ENCODE data around the gene S100PBP. TPM values are rescaled to one million over a fixed set of nuclear protein-coding genes. Genes with fewer than 3 reads are reported as not detected.

S100PBP gene
- total RNA-seq: 10 to 100 TPM; 34.8 to 35.6 TPM

DNA sequence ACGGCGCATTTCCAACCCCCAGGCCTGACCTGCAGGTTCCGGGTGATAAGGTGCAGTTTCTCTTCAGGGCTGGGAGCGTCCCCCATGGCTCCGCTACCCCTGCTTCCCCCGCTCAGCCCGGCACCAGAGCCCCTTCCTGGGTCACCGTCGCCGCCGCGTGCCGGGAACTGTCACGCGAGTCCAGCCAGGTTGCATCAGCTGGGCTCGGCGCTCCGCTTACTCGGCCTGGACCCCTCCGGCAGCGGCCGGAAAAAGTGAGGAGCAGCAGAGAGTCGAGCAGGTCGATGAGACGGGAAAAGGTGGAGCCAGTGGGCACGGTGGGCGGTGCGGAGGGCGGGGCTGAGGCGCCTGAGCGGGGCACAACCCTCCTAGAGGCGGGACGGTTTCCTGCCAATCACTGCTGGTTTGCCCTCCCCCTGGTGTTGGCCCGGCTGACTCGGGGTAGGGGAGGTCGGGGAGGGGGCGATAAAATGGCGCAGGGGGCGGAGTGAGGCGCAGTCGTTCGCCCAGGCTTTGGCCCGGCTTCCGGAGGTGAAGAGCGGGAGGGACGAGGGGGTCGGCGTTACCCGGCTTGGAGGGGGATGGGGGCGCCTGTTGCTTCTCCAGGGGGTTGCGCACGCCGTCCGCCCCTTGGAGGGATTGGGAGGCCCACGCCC lies at the start of gene S100PBP, which contains the start of gene YARS1:
Gene S100PBP, plus strand, starts transcription at position 495 of the 656 bp plus-strand sequence. CDS start 8,447 bp downstream, outside the sequence.
Gene YARS1, minus strand, starts transcription at position 200 of the 656 bp plus-strand sequence. Its CDS starts 114 bp downstream, at position 86.
- CTCF ChIA-PET: interaction anchor here (0.6 to 1.2 kb wide), 3 partner anchors 10 to 603 kb away, joined by 3 read pairs; no protein-coding TSS in a partner anchor
- POLR2A ChIA-PET: interaction anchor here (0.6 kb wide), 2 partner anchors 164 to 547 kb away, joined by 3 to 6 read pairs; no protein-coding TSS in a partner anchor

- ChIA-PET POLR2A (interaction anchor here (0.6 kb wide), 1 partner anchor 56 kb away, joined by 8 read pairs; no protein-coding TSS in a partner anchor), CTCF (interaction anchor here (0.8 to 1.8 kb wide), 3 partner anchors 14 to 56 kb away, joined by 3 to 8 read pairs (median 5); no protein-coding TSS in a partner anchor)
These were observed 49.2 kb upstream of the S100PBP start for GRCh38 chr1:32768110-32768850.

DNA sequence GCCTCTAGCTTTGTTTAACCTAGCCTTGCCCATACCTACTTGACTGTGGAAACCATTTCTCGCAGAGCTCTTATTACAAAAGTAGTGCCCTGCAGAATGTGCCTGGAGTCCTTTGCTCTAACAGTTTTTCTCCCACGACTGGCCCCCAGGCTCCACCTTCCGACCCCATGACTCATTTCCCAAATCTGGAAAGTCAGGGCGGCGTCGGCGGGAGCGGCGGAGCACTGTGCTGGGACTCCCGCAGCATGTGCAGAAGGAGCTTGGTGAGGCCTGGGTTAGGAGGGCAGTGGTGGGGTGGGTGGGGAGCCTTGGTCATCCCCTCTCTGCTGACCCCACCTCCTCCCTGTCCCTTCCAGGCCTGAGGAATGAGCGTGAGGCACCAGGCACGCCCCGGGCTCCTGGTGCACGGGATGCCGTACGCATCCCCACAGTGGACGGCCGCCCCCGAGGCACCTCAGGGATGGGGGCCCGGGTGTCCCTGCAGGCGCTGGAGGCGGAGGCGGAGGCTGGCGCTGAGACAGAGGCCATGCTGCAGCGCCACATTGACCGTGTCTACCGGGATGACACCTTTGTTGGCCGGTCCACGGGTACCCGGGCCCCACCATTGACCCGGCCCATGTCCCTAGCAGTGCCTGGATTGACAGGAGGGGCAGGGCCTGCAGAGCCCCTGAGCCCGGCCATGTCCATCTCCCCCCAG lies 47.8 kb upstream of the S100PBP start:
- CTCF ChIA-PET: interaction anchor here (1.8 kb wide), 1 partner anchor 57 kb away, joined by 8 read pairs; no protein-coding TSS in a partner anchor
- POLR2A ChIA-PET: no interaction called here

- CTCF ChIA-PET: no interaction called here
- POLR2A ChIA-PET: no interaction called here
These were observed 47.2 kb upstream of the S100PBP start for GRCh38 chr1:32770221-32770731.

DNA sequence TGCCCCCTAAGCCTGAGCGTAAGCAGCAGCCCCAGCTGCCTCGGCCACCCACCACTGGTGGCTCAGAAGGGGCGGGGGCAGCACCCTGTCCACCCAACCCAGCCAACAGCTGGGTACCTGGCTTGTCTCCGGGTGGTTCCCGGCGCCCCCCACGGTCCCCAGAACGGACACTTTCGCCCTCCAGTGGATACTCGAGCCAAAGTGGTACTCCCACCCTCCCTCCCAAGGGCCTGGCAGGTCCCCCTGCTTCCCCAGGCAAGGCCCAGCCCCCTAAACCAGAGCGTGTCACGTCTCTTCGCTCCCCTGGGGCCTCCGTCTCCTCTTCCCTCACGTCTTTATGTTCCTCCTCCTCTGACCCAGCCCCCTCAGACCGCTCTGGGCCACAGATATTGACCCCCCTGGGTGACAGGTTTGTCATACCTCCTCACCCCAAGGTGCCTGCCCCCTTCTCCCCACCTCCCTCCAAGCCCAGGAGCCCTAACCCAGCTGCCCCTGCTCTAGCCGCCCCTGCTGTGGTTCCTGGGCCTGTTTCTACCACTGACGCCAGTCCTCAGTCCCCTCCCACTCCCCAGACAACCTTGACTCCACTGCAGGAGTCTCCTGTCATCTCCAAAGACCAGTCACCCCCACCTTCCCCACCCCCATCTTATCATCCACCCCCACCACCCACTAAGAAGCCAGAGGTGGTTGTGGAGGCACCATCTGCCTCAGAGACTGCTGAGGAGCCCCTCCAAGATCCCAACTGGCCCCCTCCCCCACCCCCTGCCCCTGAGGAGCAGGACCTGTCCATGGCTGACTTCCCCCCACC lies 46.5 kb upstream of the S100PBP start:
- CTCF ChIA-PET: interaction anchor here (1.6 to 4.0 kb wide), 2 partner anchors 118 to 251 kb away, joined by 3 to 23 read pairs; no protein-coding TSS in a partner anchor
- POLR2A ChIA-PET: interaction anchor here (0.5 to 1.1 kb wide), 2 partner anchors 9 to 328 kb away, joined by 4 read pairs; no protein-coding TSS in a partner anchor

- POLR2A ChIA-PET: interaction anchor here (0.5 to 1.7 kb wide), 4 partner anchors 10 to 329 kb away, joined by 4 to 9 read pairs (median 6); no protein-coding TSS in a partner anchor
- CTCF ChIA-PET: interaction anchor here (0.6 to 4.7 kb wide), 11 partner anchors 9 to 947 kb away, joined by 3 to 65 read pairs (median 6); no protein-coding TSS in a partner anchor
These were observed 45.7 kb upstream of the S100PBP start for GRCh38 chr1:32771561-32772280.

- CTCF ChIA-PET: interaction anchor here (0.6 to 4.7 kb wide), 18 partner anchors 9 to 948 kb away, joined by 3 to 65 read pairs (median 4); no protein-coding TSS in a partner anchor
- POLR2A ChIA-PET: interaction anchor here (0.6 to 1.7 kb wide), 4 partner anchors 11 to 60 kb away, joined by 4 to 9 read pairs (median 7); no protein-coding TSS in a partner anchor
These were observed 45.0 kb upstream of the S100PBP start for GRCh38 chr1:32772281-32773017.

DNA sequence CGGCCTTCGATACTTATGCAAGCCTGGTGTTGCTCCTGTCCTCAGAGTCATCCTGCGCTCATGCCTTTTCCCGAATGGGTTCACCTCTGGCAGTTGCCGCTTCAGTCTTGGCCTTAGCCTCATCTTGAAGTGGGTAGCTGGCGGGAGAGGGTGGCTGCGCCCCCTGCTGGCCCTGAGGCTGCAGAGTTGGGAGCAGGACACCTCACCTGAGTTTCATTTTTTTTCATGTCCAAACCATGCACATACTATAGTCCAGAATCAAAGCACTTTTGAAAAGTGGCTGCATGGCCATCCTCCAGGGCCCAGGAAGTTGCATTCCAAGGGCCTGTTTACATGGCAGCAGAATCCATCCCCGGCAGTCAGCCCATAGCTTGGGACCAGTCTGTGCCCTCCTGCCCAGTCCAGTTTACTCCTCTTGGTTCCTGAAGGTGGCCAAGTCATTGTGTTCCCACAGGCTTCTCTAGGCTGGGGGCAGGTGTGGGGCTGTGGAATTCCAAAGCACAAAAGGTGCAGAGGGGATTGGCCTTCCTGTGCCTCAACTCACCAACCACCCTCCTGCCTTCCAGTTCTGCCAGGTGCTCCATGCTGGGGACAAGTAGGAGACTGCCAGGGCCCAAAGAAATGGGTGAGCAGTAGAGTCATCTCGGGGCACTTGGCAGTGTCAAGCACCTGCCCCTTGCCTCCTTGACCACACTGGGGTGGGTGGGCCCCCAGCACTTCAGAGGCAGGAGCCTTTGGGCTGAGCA lies 44.3 kb upstream of the S100PBP start:
- POLR2A ChIA-PET: interaction anchor here (0.8 to 1.7 kb wide), 3 partner anchors 12 to 61 kb away, joined by 4 to 7 read pairs (median 7); no protein-coding TSS in a partner anchor
- CTCF ChIA-PET: interaction anchor here (0.6 to 4.7 kb wide), 24 partner anchors 8 to 373 kb away, joined by 3 to 65 read pairs (median 4); no protein-coding TSS in a partner anchor

DNA sequence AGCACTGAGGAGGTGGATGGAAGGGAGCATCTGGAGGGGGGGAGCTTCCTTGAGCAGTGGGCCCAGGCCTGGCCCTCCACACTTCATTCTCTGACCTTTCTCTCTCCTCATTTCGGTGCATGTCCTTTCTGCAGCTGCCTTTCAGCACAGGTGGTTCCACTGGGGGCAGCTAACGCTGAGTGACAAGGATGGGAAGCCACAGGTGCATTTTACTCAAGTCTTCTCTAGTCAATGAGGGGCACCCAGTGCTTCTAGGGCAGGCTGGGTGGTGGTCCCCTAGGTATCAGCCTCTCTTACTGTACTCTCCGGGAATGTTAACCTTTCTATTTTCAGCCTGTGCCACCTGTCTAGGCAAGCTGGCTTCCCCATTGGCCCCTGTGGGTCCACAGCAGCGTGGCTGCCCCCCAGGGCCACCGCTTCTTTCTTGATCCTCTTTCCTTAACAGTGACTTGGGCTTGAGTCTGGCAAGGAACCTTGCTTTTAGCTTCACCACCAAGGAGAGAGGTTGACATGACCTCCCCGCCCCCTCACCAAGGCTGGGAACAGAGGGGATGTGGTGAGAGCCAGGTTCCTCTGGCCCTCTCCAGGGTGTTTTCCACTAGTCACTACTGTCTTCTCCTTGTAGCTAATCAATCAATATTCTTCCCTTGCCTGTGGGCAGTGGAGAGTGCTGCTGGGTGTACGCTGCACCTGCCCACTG lies 43.5 kb upstream of the S100PBP start:
- POLR2A ChIA-PET: interaction anchor here (1.7 kb wide), 1 partner anchor 62 kb away, joined by 7 read pairs; no protein-coding TSS in a partner anchor
- CTCF ChIA-PET: interaction anchor here (0.6 to 4.7 kb wide), 20 partner anchors 9 to 280 kb away, joined by 3 to 65 read pairs (median 4); no protein-coding TSS in a partner anchor

GRCh38 chr1:32774464-32774808 lies 43.0 kb upstream of the S100PBP start:
- POLR2A ChIA-PET: interaction anchor here (0.8 kb wide), 1 partner anchor 123 kb away, joined by 3 read pairs; the partner anchor contains the start of gene RBBP4

GRCh38 chr1:32774950-32775634 lies 42.4 kb upstream of the S100PBP start:
- POLR2A ChIA-PET: interaction anchor here (0.8 kb wide), 1 partner anchor 124 kb away, joined by 3 read pairs; the partner anchor contains the start of gene RBBP4
- CTCF ChIA-PET: interaction anchor here (0.6 to 4.7 kb wide), 5 partner anchors 13 to 255 kb away, joined by 3 to 65 read pairs (median 17); no protein-coding TSS in a partner anchor

More at GRCh38 chr1:32774464-32774808, 43.0 kb upstream of the S100PBP start:
- CTCF ChIA-PET: interaction anchor here (0.6 to 4.7 kb wide), 10 partner anchors 12 to 281 kb away, joined by 3 to 65 read pairs (median 5); no protein-coding TSS in a partner anchor

DNA sequence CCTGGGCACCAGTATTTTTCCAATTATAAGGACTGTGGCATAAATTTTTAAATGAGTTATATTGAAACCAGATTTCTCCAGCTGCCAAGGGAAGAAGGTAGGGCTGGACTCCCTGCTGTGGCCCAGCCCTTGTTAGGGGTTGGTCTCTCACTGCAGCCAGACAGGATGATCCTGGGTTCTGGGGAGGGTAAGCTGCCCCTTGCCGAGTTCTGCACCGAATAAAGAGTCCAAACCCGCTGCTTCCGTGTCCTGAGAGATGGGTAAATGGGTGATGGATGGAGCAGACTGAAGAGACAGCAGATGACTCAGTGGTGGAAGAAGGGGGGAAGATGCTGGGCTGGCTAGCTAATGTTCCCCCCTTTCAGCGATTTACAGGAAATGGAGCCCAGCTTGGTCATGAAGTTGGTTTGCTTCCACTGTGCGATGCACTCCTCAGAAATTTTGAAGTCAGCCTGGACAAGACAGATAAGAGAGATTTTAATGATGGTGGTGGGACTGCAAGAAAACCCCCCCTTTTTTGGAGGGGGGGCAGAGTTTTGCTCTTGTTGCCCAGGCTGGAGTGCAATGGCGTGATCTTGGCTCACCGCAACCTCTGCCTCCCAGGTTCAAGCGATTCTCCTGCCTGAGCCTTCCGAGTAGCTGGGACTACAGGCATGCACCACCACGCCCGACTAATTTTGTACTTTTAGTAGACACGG lies 41.7 kb upstream of the S100PBP start:
- CTCF ChIA-PET: interaction anchor here (0.6 to 4.7 kb wide), 3 partner anchors 23 to 63 kb away, joined by 3 to 65 read pairs (median 3); no protein-coding TSS in a partner anchor
- POLR2A ChIA-PET: no interaction called here

DNA sequence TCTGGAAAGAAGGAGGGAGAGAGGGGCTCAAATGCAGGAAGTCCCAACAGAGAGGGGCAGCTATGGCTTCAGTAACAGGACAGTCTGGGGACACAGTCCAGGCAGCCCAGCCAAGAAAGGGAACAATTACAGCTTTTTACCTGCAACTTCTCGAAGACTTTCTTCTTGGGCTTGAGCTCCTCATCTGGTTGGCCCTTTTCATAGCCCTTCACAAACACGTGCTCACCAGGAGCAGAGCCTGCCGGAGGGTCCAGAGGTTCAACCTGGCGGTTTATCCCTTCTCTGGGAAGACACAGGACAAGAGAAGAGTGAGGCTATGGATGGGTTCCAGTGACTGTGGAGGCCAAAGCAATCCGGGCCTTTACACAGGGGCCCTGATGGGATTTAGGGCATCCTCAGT lies 38.2 kb upstream of the S100PBP start:
- CTCF ChIA-PET: no interaction called here
- POLR2A ChIA-PET: interaction anchor here (0.6 kb wide), 1 partner anchor 278 kb away, joined by 4 read pairs; no protein-coding TSS in a partner anchor

GRCh38 chr1:32780005-32780404 lies 37.4 kb upstream of the S100PBP start:
- ChIA-PET POLR2A (no interaction called here), CTCF (interaction anchor here (0.5 kb wide), 1 partner anchor 435 kb away, joined by 4 read pairs; no protein-coding TSS in a partner anchor)

Measured in activated CD8-positive, alpha-beta memory T cell treated with anti-CD3 and anti-CD28 coated beads for 36 hours (primary cell).